Calu3 (cell line): ENCODE measurements around the gene PCDH9. TPM values are rescaled to one million over a fixed set of nuclear protein-coding genes. Genes with fewer than 3 reads are reported as not detected.

Experiments
- BruUV-seq: library from RNA; stranded (reverse); fragments of 400-500 nt; replicated peaks from 2 replicates; lab custom pipeline; 2021; lab: Mats Ljungman, UMichigan
- CTCF ChIA-PET: fragments of 300-600 bp; sonication (Branson Sonifier 250); formaldehyde crosslinking; loops from one replicate; lab custom pipeline; 2022; ENCODE audit warnings: antibody characterized with exemption; lab: Charles Lee
- DNase-seq: peaks from one replicate; pipeline ENCODE4 v3.0.0; 2022
- H3K27ac Mint-ChIP-seq: one replicate; pipeline ENCODE4 v1.8.0; 2022; ENCODE audit warnings: mixed read lengths; ENCODE audit not compliant: unreplicated experiment
- H3K27me3 Mint-ChIP-seq: one replicate; pipeline ENCODE4 v1.8.0; 2022; ENCODE audit warnings: mixed read lengths; ENCODE audit not compliant: unreplicated experiment
- H3K36me3 Mint-ChIP-seq: one replicate; pipeline ENCODE4 v1.8.0; 2022; ENCODE audit warnings: mild to moderate bottlenecking, moderate library complexity, mixed read lengths; ENCODE audit not compliant: insufficient read depth, unreplicated experiment
- H3K4me1 Mint-ChIP-seq: one replicate; pipeline ENCODE4 v1.8.0; 2022; ENCODE audit warnings: mild to moderate bottlenecking, low read depth, mixed read lengths; ENCODE audit not compliant: unreplicated experiment
- H3K4me3 Mint-ChIP-seq: one replicate; pipeline ENCODE4 v1.8.0; 2022; ENCODE audit warnings: mild to moderate bottlenecking, low read depth, moderate library complexity, mixed read lengths; ENCODE audit not compliant: unreplicated experiment
- H3K9me3 Mint-ChIP-seq: one replicate; pipeline ENCODE4 v1.8.0; 2022; ENCODE audit warnings: low read depth, mixed read lengths; ENCODE audit not compliant: unreplicated experiment
- CTCF ChIP-seq: fragments of 200-600 bp; IDR thresholded peaks from one replicate; pipeline ENCODE4 v1.8.0; 2022; ENCODE audit warnings: antibody characterized with exemption; ENCODE audit not compliant: unreplicated experiment
- intact Hi-C: fragments of 100-400 bp; cut with micrococcal nuclease; formaldehyde crosslinking; loops from one replicate; pipeline ENCODE4 v1.10.0; 2022; ENCODE audit not compliant: unreplicated experiment
- total RNA-seq: library from RNA; stranded (reverse); gene quantifications from 2 replicates; pipeline ENCODE4 v1.2.3, GENCODE V29; 2022

Gene PCDH9
- total RNA-seq, 1 experiment from 2014 or later = 1.3 TPM

- Mint-ChIP-seq H3K36me3 (no peaks in the 10 kb centered on the region), H3K27me3 (no peaks in the 10 kb centered on the region), H3K9me3 (no peaks in the 10 kb centered on the region), H3K4me1 (no peaks in the 10 kb centered on the region), H3K27ac (no peak overlapping the region), H3K4me3 (no peak overlapping the region)
- BruUV-seq = no TSS peak
- TF ChIP-seq CTCF = no peak
- DNase-seq = no peak
- intact Hi-C loops = no loop called here
- CTCF ChIA-PET = no interaction called here
Observed at GRCh38 chr13:66532146-66532545, 698.0 kb downstream of the PCDH9 start.

GRCh38 chr13:66530686-66531085 is 699.5 kb downstream of the PCDH9 start:
- H3K27me3 Mint-ChIP-seq = no peaks in the 10 kb centered on the region
- no peaks in the 10 kb centered on the region for H3K36me3 Mint-ChIP-seq
- H3K27ac Mint-ChIP-seq = no peak overlapping the region

GRCh38 chr13:66530158-66530557 is 700.0 kb downstream of the PCDH9 start:
- TF ChIP-seq CTCF = no peak
- H3K4me3 Mint-ChIP-seq = no peak overlapping the region
- no peaks in the 10 kb centered on the region for H3K36me3 Mint-ChIP-seq
- no peaks in the 10 kb centered on the region for H3K4me1 Mint-ChIP-seq
- CTCF ChIA-PET = no interaction called here
- no peaks in the 10 kb centered on the region for H3K27me3 Mint-ChIP-seq
- no peak for DNase-seq
- intact Hi-C loops = no loop called here
- BruUV-seq = no TSS peak
- H3K9me3 Mint-ChIP-seq = no peaks in the 10 kb centered on the region
- no peak overlapping the region for H3K27ac Mint-ChIP-seq

More at GRCh38 chr13:66530686-66531085, 699.5 kb downstream of the PCDH9 start:
- no TSS peak for BruUV-seq
- no peaks in the 10 kb centered on the region for H3K4me1 Mint-ChIP-seq
- H3K9me3 Mint-ChIP-seq = no peaks in the 10 kb centered on the region
- CTCF ChIA-PET = no interaction called here
- H3K4me3 Mint-ChIP-seq = no peak overlapping the region
- DNase-seq = no peak
- TF ChIP-seq CTCF = no peak
- intact Hi-C loops = no loop called here

- Mint-ChIP-seq H3K4me1 (no peaks in the 10 kb centered on the region), H3K4me3 (no peak overlapping the region), H3K27me3 (no peaks in the 10 kb centered on the region), H3K36me3 (no peaks in the 10 kb centered on the region), H3K9me3 (no peaks in the 10 kb centered on the region), H3K27ac (no peak overlapping the region)
- DNase-seq = no peak
- intact Hi-C loops = no loop called here
- CTCF ChIA-PET = no interaction called here
- TF ChIP-seq CTCF = no peak
- BruUV-seq = no TSS peak
Observed at GRCh38 chr13:66528944-66529576, 701.1 kb downstream of the PCDH9 start.
